NT2/D1 (cell line): Measurements from ENCODE around the gene TRAF2.

Experiments used
- DNase-seq: peaks from one replicate; pipeline ENCODE4 v3.0.0-alpha.2; 2011; ENCODE audit warnings: low read depth, low spot score
- H3K27me3 ChIP-seq: 2 replicates; pipeline ENCODE4 v1.6.0; 2011; ENCODE audit warnings: mild to moderate bottlenecking; ENCODE audit not compliant: insufficient read length, insufficient read depth
- H3K36me3 ChIP-seq: 2 replicates; pipeline ENCODE4 v1.6.1; 2011; ENCODE audit warnings: mild to moderate bottlenecking, low read length, mixed read lengths; ENCODE audit not compliant: insufficient read depth, insufficient read length
- H3K4me1 ChIP-seq: 2 replicates; pipeline ENCODE4 v1.5.1; 2011; ENCODE audit not compliant: insufficient read depth, insufficient read length
- H3K4me3 ChIP-seq: 2 replicates; pipeline ENCODE4 v1.5.1; 2011; ENCODE audit warnings: low read depth; ENCODE audit not compliant: insufficient read length
- H3K9ac ChIP-seq: 2 replicates; pipeline ENCODE4 v1.6.0; 2011; ENCODE audit warnings: low read depth; ENCODE audit not compliant: insufficient read length
- H3K9me3 ChIP-seq: 2 replicates; pipeline ENCODE4 v1.5.1; 2011; ENCODE audit warnings: mild to moderate bottlenecking, low read length; ENCODE audit not compliant: insufficient read depth
- SUZ12 ChIP-seq: IDR thresholded peaks from 2 replicates; pipeline ENCODE4 v1.6.1; 2011; ENCODE audit not compliant: insufficient read length, insufficient read depth; ENCODE audit errors: extremely low read depth
- YY1 ChIP-seq: IDR thresholded peaks from 2 replicates; pipeline ENCODE4 v1.6.1; 2011; ENCODE audit not compliant: insufficient read length, insufficient read depth
- ZNF274 ChIP-seq: IDR thresholded peaks from 2 replicates; pipeline ENCODE4 v1.6.1; 2011; ENCODE audit warnings: mild to moderate bottlenecking, low read depth, low read length

The TRAF2 gene

DNA sequence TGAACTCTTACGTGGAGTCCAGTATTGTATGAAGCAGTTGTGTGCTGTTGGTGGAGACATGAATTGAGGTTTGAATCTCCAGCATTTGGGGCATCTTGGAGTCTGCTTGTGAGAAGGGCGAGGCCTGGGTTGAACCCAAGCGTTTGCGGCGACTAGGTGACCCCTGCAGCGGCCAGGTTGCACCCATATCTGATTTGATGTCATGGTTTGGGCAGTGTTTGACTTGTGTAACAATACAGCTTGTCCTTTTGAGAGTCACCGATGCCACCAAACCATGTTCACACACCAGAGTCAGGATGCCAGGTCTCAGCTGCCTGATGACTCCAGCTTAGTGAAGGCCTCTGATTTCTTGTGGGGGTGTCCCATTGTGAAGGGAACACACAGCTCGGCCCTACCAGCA lies 2.1 kb downstream of the TRAF2 start:
- no peaks in the 10 kb centered on the region for H3K27me3 ChIP-seq
- no peaks in the 10 kb centered on the region for H3K9me3 ChIP-seq
- DNase-seq = no peak
- no peak overlapping the region for H3K9ac ChIP-seq
- TF ChIP-seq ZNF274 = no peak
- TF ChIP-seq YY1 = no peak
- no peak for TF ChIP-seq SUZ12
- peaks cover 53% of the 10 kb centered on the region for H3K36me3 ChIP-seq
- H3K4me3 ChIP-seq = no peak overlapping the region
- peaks cover 15% of the 10 kb centered on the region for H3K4me1 ChIP-seq

DNA sequence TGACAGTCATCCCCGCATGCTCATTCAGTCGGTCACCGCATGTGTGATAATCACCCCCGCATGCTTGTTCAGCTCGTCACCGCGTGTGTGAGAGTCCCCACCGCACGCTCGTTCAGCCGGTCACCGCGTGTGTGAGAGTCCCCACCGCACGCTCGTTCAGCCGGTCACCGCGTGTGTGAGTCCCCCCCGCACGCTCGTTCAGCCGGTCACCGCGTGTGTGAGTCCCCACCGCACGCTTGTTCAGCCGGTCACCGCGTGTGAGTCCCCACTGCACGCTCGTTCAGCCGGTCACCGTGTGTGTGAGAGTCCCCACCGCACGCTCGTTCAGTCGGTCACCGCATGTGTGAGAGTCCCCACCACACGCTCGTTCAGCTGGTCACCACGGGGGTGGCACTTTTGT lies 3.5 kb downstream of the TRAF2 start:
- Histone ChIP-seq H3K9me3 (no peaks in the 10 kb centered on the region), H3K9ac (no peak overlapping the region), H3K36me3 (peaks cover 59% of the 10 kb centered on the region), H3K4me3 (no peak overlapping the region), H3K27me3 (no peaks in the 10 kb centered on the region), H3K4me1 (peaks cover 13% of the 10 kb centered on the region)
- no peak for DNase-seq
- TF ChIP-seq ZNF274 (no peak), YY1 (no peak), SUZ12 (no peak)

DNA sequence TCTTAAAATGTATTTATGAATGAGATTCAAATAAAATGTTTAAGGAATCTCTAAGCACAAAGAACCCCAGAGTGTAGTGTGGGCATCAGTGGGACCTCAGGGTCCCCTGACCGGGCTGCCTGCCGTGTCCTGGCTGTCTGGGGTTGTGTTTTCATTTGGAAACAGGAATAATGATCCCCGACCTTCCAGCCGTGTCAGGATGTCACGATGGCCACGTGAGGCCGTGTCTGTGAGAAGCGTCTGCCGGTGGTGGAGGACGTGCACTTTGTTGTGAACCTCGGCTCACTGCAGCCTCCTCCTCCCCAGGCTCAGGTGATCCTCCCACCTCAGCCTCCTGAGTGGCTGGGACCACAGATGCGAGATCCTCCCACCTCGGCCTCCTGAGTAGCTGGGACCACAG lies 4.3 kb downstream of the TRAF2 start:
- H3K9me3 ChIP-seq = no peaks in the 10 kb centered on the region
- peaks cover 12% of the 10 kb centered on the region for H3K4me1 ChIP-seq
- H3K27me3 ChIP-seq = no peaks in the 10 kb centered on the region
- H3K9ac ChIP-seq = no peak overlapping the region
- H3K36me3 ChIP-seq = peaks cover 63% of the 10 kb centered on the region
- no peak for DNase-seq
- H3K4me3 ChIP-seq = no peak overlapping the region
- TF ChIP-seq YY1 (no peak), ZNF274 (no peak), SUZ12 (no peak)

DNA sequence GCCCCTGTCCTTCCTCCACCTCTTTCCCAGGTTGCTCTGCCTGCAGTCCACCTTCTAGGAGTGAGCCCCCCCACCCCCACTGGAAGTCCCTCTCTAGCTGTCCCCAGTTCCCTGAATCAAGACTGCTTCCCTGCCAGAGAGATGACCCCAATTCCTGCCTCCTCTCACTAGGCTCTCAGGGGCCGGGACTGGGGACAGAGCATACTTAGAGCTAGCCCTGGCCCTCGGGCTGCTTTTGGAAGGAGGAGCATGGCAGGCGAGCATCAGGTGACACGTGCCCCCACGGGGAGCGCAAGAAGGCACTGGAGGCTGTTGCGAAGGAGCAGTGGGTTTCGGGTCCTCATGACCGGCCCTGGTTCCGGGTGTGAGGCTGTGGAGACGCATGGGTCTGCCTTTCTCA lies 9.7 kb downstream of the TRAF2 start:
- H3K9ac ChIP-seq = no peak overlapping the region
- peaks cover 85% of the 10 kb centered on the region for H3K36me3 ChIP-seq
- peaks cover 13% of the 10 kb centered on the region for H3K4me1 ChIP-seq
- no peak for DNase-seq
- H3K4me3 ChIP-seq = no peak overlapping the region
- H3K9me3 ChIP-seq = no peaks in the 10 kb centered on the region
- H3K27me3 ChIP-seq = no peaks in the 10 kb centered on the region
- TF ChIP-seq SUZ12 = no peak
- no peak for TF ChIP-seq ZNF274
- no peak for TF ChIP-seq YY1

DNA sequence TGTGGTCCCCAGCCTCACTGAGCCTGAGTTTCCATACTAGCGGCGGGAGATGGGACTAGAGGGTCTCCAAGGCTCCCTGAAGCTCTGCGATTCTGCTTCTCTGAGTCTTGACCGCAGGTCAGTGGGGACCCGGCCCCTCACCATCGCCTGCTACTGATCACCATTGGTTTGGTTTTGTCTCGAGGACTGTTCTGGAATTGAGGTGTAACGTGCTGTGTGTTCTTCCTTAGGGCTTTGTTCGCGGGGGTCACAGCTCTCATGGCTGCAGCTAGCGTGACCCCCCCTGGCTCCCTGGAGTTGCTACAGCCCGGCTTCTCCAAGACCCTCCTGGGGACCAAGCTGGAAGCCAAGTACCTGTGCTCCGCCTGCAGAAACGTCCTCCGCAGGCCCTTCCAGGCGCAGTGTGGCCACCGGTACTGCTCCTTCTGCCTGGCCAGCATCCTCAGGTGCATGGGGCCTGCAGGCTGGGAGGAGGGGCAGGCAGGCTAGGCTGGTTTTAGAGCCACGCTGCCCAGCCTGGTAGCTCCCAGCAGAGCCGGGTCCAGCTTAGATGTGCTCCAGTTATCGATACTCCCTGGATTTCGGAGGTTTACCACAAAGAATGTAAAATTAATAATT lies 12.3 kb downstream of the TRAF2 start:
- Histone ChIP-seq H3K36me3 (peaks cover 88% of the 10 kb centered on the region), H3K9me3 (no peaks in the 10 kb centered on the region), H3K4me1 (peaks cover 12% of the 10 kb centered on the region), H3K4me3 (no peak overlapping the region), H3K27me3 (no peaks in the 10 kb centered on the region), H3K9ac (no peak overlapping the region)
- TF ChIP-seq YY1 (no peak), ZNF274 (no peak), SUZ12 (no peak)
- DNase-seq = no peak

DNA sequence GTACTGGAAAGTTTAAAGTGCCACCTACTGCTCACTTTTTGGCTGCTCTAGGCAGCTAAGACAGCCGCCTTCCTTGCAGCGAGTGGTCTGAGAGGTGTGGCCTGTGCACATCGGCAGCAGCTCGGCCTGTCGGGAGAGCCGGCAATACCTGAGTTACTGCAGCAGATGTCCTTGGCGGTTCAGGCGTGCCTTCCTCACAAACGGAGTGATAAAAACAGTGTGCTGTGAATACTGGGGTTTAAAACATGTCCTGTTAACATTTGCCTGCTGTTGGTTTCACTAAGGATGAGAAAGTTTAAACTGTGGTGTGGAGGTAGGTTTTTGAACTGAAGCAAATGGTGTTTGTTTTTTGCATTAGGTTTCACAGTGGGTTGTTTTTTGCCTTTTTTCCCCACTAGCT lies 12.9 kb downstream of the TRAF2 start:
- Histone ChIP-seq H3K4me3 (no peak overlapping the region), H3K9ac (no peak overlapping the region), H3K36me3 (peaks cover 88% of the 10 kb centered on the region), H3K27me3 (no peaks in the 10 kb centered on the region), H3K4me1 (peaks cover 12% of the 10 kb centered on the region), H3K9me3 (no peaks in the 10 kb centered on the region)
- DNase-seq = no peak
- TF ChIP-seq SUZ12 (no peak), ZNF274 (no peak), YY1 (no peak)

GRCh38 chr9:136900556-136900955 lies 14.2 kb downstream of the TRAF2 start:
- H3K9ac ChIP-seq = no peak overlapping the region
- no peak overlapping the region for H3K4me3 ChIP-seq
- no peaks in the 10 kb centered on the region for H3K27me3 ChIP-seq
- H3K4me1 ChIP-seq = peaks cover 9% of the 10 kb centered on the region
- peaks cover 87% of the 10 kb centered on the region for H3K36me3 ChIP-seq
- H3K9me3 ChIP-seq = no peaks in the 10 kb centered on the region
- no peak for DNase-seq
- TF ChIP-seq SUZ12 = no peak
- TF ChIP-seq YY1 = no peak
- TF ChIP-seq ZNF274 = no peak
